ENCODE data around the gene ZNF211. TPM values are rescaled to one million over a fixed set of nuclear protein-coding genes. Genes with fewer than 3 reads are reported as not detected.

The ZNF211 gene
- total RNA-seq, 1 experiment from 2014 or later, result 6.7 TPM

GRCh38 chr19:57587529-57587928 is 45.4 kb upstream of the ZNF211 start (continued):
- no peak for TF ChIP-seq CBX3 (IDR thresholded peaks at IDR 0.05; ENCODE audit: low read depth)

- H3K9ac ChIP-seq (ENCODE audit: low read length), result no peak overlapping the region
- H3K9me2 ChIP-seq (ENCODE audit: insufficient read depth), result no peaks in the 10 kb centered on the region
- no peaks in the 10 kb centered on the region for H3K36me3 ChIP-seq (ENCODE audit: control insufficient read depth in 1 of 2, insufficient read depth in 2 of 2, low read length in 2 of 2)
- peaks cover 0 to 12% of the 10 kb centered on the region in 2 experiments; a peak in 1 of 4 replicates for H3K9me3 ChIP-seq (ENCODE audit: control insufficient read depth in 1 of 2, insufficient read depth in 1 of 2, low read depth in 1 of 2, low read length in 2 of 2)
- peak overlapping the region; percentile 29 for H2AFZ ChIP-seq (ENCODE audit: low read depth, low read length, poor library complexity, severe bottlenecking)
- ChIA-PET POLR2A (no interaction called here), RAD21 (ENCODE audit: low non-redundant PET in 1 of 2, low total read pairs in 2 of 2, uncharacterized antibody in 2 of 2, unreplicated experiment in 2 of 2) (no interaction called here), CTCF (no interaction called here)
- peak overlapping the region; percentile 73 to 74 for H3K4me3 ChIP-seq (replicated peaks in 1 of 2; ENCODE audit: low read depth in 1 of 2, low read length in 2 of 2)
- H4K20me1 ChIP-seq (ENCODE audit: insufficient read depth), result no peaks in the 10 kb centered on the region
- ATAC-seq (no peak), DNase-seq (ENCODE audit: low read depth, low spot score) (no peak)
- no peak for TF ChIP-seq EZH2 (IDR thresholded peaks at IDR 0.05)
- no peak for TF ChIP-seq SRF (IDR thresholded peaks at IDR 0.05; ENCODE audit: low read depth)
- TF ChIP-seq, protein P1, sequence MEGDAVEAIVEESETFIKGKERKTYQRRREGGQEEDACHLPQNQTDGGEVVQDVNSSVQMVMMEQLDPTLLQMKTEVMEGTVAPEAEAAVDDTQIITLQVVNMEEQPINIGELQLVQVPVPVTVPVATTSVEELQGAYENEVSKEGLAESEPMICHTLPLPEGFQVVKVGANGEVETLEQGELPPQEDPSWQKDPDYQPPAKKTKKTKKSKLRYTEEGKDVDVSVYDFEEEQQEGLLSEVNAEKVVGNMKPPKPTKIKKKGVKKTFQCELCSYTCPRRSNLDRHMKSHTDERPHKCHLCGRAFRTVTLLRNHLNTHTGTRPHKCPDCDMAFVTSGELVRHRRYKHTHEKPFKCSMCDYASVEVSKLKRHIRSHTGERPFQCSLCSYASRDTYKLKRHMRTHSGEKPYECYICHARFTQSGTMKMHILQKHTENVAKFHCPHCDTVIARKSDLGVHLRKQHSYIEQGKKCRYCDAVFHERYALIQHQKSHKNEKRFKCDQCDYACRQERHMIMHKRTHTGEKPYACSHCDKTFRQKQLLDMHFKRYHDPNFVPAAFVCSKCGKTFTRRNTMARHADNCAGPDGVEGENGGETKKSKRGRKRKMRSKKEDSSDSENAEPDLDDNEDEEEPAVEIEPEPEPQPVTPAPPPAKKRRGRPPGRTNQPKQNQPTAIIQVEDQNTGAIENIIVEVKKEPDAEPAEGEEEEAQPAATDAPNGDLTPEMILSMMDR (IDR thresholded peaks at IDR 0.05 in 2 of 3, conservative IDR thresholded peaks at IDR 0.05 in 1 of 3; ENCODE audit: borderline replicate concordance in 1 of 3, insufficient read depth in 1 of 3, low read depth in 2 of 3, low read length in 2 of 3), result no peak
- no peak for TF ChIP-seq ATF3 (IDR thresholded peaks at IDR 0.05)
- no peak for TF ChIP-seq TCF7L2 (IDR thresholded peaks at IDR 0.05; ENCODE audit: borderline replicate concordance, extremely low read depth, insufficient read depth, insufficient read length)
- no peak for TF ChIP-seq POLR2AphosphoS5 (IDR thresholded peaks at IDR 0.05; ENCODE audit: low read depth, low read length)
- TF ChIP-seq MAX (IDR thresholded peaks at IDR 0.05), result no peak
- no peak for TF ChIP-seq SP1 (IDR thresholded peaks at IDR 0.05; ENCODE audit: low read depth)
- no peak for TF ChIP-seq POLR2A (IDR thresholded peaks at IDR 0.05; ENCODE audit: borderline replicate concordance, extremely low read depth, insufficient read depth, insufficient read length)
- TF ChIP-seq REST (IDR thresholded peaks at IDR 0.05; ENCODE audit: low read depth), result no peak
- H3K27ac ChIP-seq (ENCODE audit: low read depth, low read length), result no peak overlapping the region
- peaks cover 2 to 6% of the 10 kb centered on the region in 2 experiments; a peak in 1 of 4 replicates for H3K4me1 ChIP-seq (ENCODE audit: control insufficient read depth in 1 of 2, insufficient read depth in 2 of 2, low read length in 2 of 2)
- no peaks in the 10 kb centered on the region for H3K79me2 ChIP-seq (ENCODE audit: insufficient read depth, low read length)
- no peaks in the 10 kb centered on the region for H3K27me3 ChIP-seq (ENCODE audit: insufficient read depth, low read length)
- H3K4me2 ChIP-seq (ENCODE audit: low read length), result peak overlapping the region; percentile 82
- intact Hi-C loops (cut with micrococcal nuclease), result loop anchor here (1.0 kb wide), 1 partner anchor 20 kb away; no protein-coding TSS in a partner anchor
- no TSS peak for BruUV-seq (replicated peaks)
These were observed 33.6 kb upstream of the ZNF211 start for GRCh38 chr19:57599377-57599760.

Measured in HCT116 (cell line).